ENCODE data around the gene PTP4A1. TPM values are rescaled to one million over a fixed set of nuclear protein-coding genes. Genes with fewer than 3 reads are reported as not detected.

Gene PTP4A1
- total and polyA plus RNA-seq, 8 donors: 5.4 to 77.8 (median 31.0) TPM

GRCh38 chr6:63561288-63561687 is 11.0 kb upstream of the PTP4A1 start:
- DNase-seq (no peak), ATAC-seq (peak; percentile 27 to 43 (median 36)), FAIRE-seq (no peak)
- TF ChIP-seq, protein P1, sequence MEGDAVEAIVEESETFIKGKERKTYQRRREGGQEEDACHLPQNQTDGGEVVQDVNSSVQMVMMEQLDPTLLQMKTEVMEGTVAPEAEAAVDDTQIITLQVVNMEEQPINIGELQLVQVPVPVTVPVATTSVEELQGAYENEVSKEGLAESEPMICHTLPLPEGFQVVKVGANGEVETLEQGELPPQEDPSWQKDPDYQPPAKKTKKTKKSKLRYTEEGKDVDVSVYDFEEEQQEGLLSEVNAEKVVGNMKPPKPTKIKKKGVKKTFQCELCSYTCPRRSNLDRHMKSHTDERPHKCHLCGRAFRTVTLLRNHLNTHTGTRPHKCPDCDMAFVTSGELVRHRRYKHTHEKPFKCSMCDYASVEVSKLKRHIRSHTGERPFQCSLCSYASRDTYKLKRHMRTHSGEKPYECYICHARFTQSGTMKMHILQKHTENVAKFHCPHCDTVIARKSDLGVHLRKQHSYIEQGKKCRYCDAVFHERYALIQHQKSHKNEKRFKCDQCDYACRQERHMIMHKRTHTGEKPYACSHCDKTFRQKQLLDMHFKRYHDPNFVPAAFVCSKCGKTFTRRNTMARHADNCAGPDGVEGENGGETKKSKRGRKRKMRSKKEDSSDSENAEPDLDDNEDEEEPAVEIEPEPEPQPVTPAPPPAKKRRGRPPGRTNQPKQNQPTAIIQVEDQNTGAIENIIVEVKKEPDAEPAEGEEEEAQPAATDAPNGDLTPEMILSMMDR (IDR thresholded peaks at IDR 0.05): no peak
- H3K9me3 ChIP-seq: no peaks in the 10 kb centered on the region
- no peak overlapping the region for H3K4me3 ChIP-seq
- no peaks in the 10 kb centered on the region for H3K36me3 ChIP-seq
- peak overlapping the region in 2 of 4 donors; percentile 69 to 77 for H3K27ac ChIP-seq
- H3K4me1 ChIP-seq: peaks cover 25 to 35% (median 27%) of the 10 kb centered on the region in 3 donors
- WGBS, 2 donors: 16 to 19% methylated on average over 2 of the region's 2 CpGs
- intact Hi-C loops (cut with DNase I): no loop called here
- no peaks in the 10 kb centered on the region for H3K27me3 ChIP-seq

GRCh38 chr6:63563235-63563634 is 9.0 kb upstream of the PTP4A1 start:
- ATAC-seq (no peak), DNase-seq (no peak), FAIRE-seq (no peak)
- Histone ChIP-seq H3K4me3 (no peak overlapping the region), H3K9me3 (no peaks in the 10 kb centered on the region), H3K36me3 (no peaks in the 10 kb centered on the region), H3K27ac (no peak overlapping the region), H3K27me3 (no peaks in the 10 kb centered on the region), H3K4me1 (peaks cover 31 to 45% (median 39%) of the 10 kb centered on the region in 3 donors)
- TF ChIP-seq, protein P1 (IDR thresholded peaks at IDR 0.05): no peak
- intact Hi-C loops (cut with DNase I): no loop called here
- 92 to 95% methylated on average over 1 of the region's 1 CpG for WGBS, 2 donors

- Histone ChIP-seq H3K9me3 (no peaks in the 10 kb centered on the region), H3K4me3 (no peak overlapping the region), H3K27ac (peak overlapping the region in 3 of 4 donors; percentile 6 to 100 (median 74)), H3K27me3 (no peaks in the 10 kb centered on the region), H3K36me3 (no peaks in the 10 kb centered on the region), H3K4me1 (peaks cover 38 to 54% (median 47%) of the 10 kb centered on the region in 3 donors)
- intact Hi-C loops (cut with DNase I): no loop called here
- peak in 1 of 6 donors; percentile 57 for DNase-seq
- no peak for FAIRE-seq
- TF ChIP-seq, protein P1 (IDR thresholded peaks at IDR 0.05): no peak
- ATAC-seq: peak; percentile 65 to 85 (median 79)
- WGBS, 2 donors: 36 to 43% methylated on average over 4 of the region's 4 CpGs
Measured at GRCh38 chr6:63565058-63565726, 7.1 kb upstream of the PTP4A1 start.

GRCh38 chr6:63565727-63566596 is 6.3 kb upstream of the PTP4A1 start:
- intact Hi-C loops (cut with DNase I): no loop called here
- peaks cover 32 to 55% (median 51%) of the 10 kb centered on the region in 3 donors for H3K4me1 ChIP-seq
- ATAC-seq: peak in 3 of 4 donors; percentile 15 to 37 (median 21)
- no peaks in the 10 kb centered on the region for H3K9me3 ChIP-seq
- no peaks in the 10 kb centered on the region for H3K36me3 ChIP-seq
- WGBS, 2 donors: 15 to 18% methylated on average over 4 of the region's 4 CpGs
- no peaks in the 10 kb centered on the region for H3K27me3 ChIP-seq
- TF ChIP-seq, protein P1 (IDR thresholded peaks at IDR 0.05): no peak
- no peak for FAIRE-seq
- H3K27ac ChIP-seq: peak overlapping the region in 2 of 4 donors; percentile 74 to 100
- H3K4me3 ChIP-seq: no peak overlapping the region
- DNase-seq: peak in 1 of 6 donors; percentile 46
